K562 (cell line): ENCODE data around the gene NME9.

Experiments
- GTF2F1 ChIP-seq: IDR thresholded peaks from 2 replicates; pipeline ENCODE4 v1.6.1; 2011; ENCODE audit warnings: low read depth, low read length, improper control_type of control experiment
- PPARD ChIP-seq: fragments of 250-450 bp; sonication (Bioruptor Pico); IDR thresholded peaks from 2 replicates; pipeline ENCODE4 v1.8.0; 2022; ENCODE audit warnings: inconsistent platforms, mild to moderate bottlenecking, moderate library complexity
- TRIM24 ChIP-seq, 2 experiments: fragments of 450-650 bp; IDR thresholded peaks; 2 replicates each; pipeline ENCODE4 v1.6.1; 2016
- ZNF197 ChIP-seq: fragments of 200-800 bp; sonication (Bioruptor generic); IDR thresholded peaks from 2 replicates; pipeline ENCODE4 v1.6.1; 2016; ENCODE audit warnings: low read depth, missing genetic modification characterization, missing compliant biosample characterization
- ZNF239 ChIP-seq: fragments of 250-450 bp; sonication (Bioruptor Pico); IDR thresholded peaks from 2 replicates; pipeline ENCODE4 v1.4.0; 2020; ENCODE audit warnings: mild to moderate bottlenecking
- ZNF444 ChIP-seq: fragments of 250-450 bp; sonication (Bioruptor Pico); IDR thresholded peaks from 2 replicates; pipeline ENCODE4 v1.4.0; 2020; ENCODE audit warnings: mild to moderate bottlenecking, moderate library complexity

GRCh38 chr3:138360869-138361525 lies 31.3 kb upstream of the NME9 start:
- TF ChIP-seq ZNF197 (CRISPR knock-in tag) (no peak), TRIM24 (IDR thresholded peaks at IDR 0.05) (no peak), ZNF239 (no peak), ZNF444 (no peak), PPARD (no peak), GTF2F1 (no peak)
